GM21360 (cell line): ENCODE measurements around the gene NCR2.
A peak's percentile ranks its signal among the peaks of the same experiment; 100 is the strongest.
"Not testable (repeated sequence)": the region's sequence is repeated elsewhere in the genome, so short reads cannot be mapped to it uniquely, and the experiment has no call there.

ENCODE experiments used
- ATAC-seq: cut with Tn5 transposase; IDR thresholded peaks from one replicate; pipeline ENCODE4 v1.9.1; 2021; ENCODE audit warnings: mild to moderate bottlenecking, moderate library complexity; ENCODE audit not compliant: unreplicated experiment

The NCR2 gene, protein sequence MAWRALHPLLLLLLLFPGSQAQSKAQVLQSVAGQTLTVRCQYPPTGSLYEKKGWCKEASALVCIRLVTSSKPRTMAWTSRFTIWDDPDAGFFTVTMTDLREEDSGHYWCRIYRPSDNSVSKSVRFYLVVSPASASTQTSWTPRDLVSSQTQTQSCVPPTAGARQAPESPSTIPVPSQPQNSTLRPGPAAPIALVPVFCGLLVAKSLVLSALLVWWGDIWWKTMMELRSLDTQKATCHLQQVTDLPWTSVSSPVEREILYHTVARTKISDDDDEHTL

DNA sequence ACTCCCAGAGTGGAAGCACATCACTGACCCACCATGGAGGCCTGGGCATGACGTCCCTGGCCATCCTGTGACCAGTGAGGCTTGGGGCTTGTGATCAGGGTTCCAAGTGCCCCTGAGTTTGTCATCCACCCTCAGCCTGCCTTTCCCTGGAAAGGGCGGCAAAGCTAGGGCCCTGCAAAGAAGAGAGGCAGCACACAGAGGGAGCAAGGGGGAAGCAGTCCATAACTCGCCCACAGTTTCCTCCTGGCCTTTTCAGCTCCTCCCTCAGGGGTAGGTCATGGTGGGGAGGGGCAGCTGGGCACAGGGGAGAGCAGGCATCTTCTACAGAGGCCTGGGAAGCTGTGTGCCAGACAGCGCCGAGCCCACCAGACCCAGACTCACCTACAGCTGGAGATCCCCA lies at the start of gene NCR2:
NCR2 (plus strand) TSS at position 313 of the 400 bp plus-strand sequence. CDS start 269 bp downstream, outside the sequence.
- ATAC-seq, result no peak

DNA sequence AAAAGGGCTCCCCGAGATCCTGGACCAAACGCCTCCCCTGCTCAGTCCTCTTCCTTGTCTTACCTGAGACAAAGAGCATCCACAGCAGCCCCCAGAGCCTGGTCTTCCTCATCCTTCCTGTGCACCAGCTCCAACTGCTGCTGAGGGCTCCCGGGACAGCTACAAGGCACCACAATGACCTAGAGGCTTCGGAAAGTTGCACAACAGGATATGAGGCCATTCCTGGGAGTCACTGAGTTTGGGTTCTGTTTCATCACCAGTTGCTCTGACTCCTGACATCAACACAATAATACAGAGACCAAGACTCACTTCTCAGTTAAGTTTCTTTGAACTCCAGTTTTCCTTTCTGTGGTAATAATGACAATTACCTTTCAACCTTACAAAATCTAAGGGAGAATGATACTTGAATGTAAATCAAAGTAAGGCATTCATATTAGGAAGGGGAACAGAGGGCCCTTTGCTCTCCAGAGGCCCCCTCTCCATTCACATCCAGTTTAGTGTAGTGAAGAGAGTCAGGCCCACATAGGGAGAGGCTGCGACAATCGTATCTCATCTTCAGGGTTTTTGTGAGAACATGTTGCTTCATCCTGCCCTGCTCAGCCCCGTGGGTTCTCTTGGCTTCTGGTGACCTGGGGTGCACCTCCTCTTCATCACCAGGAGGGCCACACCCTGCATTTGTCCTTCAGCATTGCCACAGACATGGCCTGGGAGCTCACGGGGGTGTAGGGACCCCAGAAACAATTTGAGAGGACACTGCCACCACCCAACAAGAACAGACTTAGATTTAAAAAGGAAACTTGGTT lies 48.7 kb upstream of the NCR2 start, which contains the start of gene TREM1:
TREM1 (minus strand) TSS at position 139 of the 803 bp plus-strand sequence; CDS start at position 112, 27 bp downstream.
- no peak for ATAC-seq

DNA sequence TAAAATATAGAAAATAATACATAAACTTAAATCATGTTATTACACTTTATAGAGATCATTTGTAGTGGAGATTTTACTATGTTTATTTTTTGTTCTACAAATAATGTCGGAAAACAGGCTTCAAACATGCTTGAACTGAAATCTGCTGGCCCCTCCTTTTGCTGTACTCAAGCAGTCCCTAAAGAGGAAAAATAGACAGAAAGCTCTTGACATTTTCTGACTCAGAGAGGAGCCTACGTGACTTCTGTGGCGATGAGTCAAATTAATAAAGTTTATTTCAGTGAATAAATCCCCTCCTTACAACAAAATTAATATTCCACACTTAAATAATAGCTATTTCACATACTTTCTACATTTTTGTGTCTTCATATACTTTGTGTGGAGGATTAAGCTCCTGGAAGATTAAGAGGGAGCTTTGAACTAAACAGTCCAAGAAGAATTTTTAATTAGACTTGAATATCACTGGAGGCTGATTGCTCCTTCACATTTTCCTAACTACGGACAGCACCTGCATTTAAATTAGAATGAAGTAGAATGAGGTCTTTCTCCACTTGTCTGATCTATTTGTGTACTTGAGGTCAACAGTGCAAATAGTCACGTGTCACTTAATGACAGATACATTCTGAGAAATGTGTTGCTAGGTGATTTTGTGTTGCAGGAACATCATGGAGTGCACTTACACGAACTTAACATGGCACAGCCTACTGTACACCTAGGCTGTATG lies 47.2 kb upstream of the NCR2 start:
- peak; percentile 67 for ATAC-seq

DNA sequence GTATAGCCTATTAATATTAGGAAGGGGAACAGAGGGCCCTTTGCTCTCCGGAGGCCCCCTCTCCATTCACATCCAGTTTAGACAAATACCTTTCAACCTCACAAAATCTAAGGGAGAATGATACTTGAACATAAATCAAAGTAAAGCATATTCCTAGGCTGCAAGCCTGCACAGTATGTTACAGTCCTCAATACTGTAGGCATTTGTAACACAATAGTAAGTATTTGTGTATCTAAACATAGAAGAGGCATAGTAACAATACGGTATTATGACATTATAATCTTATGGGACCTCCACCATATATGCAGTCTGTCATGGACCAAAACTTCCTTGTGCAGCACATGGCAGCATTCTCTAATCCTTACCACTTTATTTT lies 46.7 kb upstream of the NCR2 start:
- no peak for ATAC-seq

DNA sequence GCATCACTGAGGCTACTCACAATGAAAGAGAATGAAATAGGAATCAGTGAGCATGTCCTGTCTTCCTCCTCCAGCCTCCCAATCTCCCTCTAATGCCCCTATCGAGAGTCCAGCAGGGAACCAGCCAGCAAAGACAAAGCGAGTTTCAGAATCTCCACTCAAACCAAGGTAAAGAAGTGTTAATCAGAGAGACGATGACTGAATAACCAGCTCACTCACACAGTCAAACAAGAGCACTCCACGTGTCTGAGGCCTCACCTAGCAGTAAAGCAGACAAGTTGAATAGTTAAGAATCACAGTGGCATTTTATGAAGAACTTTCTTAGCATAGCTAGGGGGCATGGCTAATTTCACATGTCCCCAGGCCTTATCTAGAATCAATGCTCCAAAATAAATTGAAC lies 45.6 kb upstream of the NCR2 start:
- no peak for ATAC-seq

DNA sequence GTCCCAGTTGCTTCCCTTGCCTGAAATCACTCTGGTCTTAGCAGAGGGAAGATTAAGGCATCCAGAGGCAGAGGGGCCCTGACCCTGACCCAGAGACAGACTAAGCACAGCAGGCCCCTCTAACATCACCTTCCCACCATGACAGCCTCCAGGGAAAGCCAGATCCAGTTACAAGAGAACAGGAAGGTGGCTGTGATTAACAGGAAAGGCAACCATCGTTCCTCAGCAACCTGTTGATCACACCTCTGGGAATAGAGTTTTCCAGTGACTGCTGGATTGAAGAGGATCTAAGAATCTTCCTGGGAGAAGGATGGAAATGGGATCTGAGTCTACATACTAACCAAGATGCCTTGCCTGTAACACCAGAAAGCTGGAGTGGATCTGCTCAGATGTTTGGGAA lies 43.7 kb upstream of the NCR2 start:
- ATAC-seq, result no peak

DNA sequence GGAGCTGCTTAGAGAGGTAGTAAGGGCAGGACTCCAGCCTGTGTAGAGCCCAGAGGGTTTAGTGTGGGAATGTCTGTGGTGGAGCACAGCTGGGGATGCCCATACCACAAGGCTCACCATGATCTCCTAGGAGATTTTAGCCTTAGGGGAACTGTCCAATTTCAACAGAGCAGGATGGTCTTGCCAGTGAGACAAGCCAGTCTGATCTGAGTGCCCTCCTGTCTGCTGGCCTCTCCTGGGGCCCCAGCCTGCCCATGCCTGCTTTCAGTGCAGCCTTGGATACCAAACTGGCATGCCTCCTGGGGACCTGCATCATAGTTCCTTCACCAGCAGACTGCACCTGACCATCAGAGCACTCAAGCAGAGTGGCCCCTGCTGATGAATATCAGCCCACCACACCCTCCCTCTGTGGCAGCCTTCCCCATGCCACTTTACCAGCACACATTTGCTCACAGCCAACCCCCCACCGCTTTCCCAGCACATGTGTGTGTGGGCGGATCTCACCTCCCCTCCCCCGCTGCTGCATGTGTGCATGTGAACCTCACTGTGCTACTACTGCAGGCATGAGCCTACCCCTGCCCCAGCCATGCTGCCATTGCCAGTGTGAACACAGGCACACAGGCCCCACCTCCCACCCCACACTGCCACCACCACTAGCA lies 41.1 kb upstream of the NCR2 start:
- ATAC-seq, result no peak

DNA sequence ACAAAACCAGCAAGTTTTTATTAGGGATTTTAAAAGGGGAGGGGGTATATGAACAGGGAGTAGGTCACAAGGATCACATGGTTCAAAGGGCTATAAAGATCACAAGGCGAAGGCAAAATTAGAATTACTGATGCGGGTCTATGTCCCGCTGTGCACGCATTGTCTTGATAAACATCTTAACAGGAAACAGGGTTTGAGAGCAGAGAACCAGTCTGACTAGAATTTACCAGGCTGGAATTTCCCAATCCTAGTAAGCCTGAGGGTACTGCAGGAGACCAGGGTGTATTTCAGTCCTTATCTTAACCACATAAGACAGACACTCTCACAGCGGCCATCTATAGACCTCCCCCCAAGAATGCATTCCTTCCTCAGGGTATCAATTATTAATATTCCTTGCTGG lies 38.2 kb upstream of the NCR2 start:
- not testable (repeated sequence) for ATAC-seq

DNA sequence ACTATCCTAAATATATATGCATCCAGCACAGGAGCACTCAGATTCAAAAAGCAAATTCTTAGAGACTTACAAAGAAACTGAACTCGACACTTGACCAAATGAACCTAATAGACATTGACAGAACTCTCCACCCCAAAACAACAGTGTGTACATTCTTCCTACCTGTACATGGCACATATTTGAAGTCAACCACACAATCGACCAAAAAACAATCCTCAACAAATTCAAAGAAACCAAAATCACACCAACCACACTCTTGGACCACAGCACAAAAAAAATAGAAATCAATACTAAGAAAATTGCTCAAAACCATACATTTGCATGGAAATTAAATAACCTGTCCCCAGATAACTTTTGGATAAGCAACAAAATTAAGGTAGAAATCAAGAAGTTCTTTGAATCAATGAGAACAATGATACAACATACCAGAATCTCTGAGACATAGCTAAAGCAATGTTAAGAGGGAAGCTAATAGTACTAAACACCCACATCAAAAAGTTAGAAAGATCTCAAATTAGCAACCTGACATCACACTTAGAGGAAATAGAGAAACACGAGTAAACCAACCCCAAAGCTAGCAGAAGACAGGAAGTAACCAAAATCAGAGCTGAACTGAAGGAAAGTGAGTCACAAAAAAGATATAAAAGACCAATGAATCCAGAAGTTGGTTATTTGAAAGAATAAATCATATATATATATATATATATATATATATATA lies 36.5 kb upstream of the NCR2 start:
- no peak for ATAC-seq

DNA sequence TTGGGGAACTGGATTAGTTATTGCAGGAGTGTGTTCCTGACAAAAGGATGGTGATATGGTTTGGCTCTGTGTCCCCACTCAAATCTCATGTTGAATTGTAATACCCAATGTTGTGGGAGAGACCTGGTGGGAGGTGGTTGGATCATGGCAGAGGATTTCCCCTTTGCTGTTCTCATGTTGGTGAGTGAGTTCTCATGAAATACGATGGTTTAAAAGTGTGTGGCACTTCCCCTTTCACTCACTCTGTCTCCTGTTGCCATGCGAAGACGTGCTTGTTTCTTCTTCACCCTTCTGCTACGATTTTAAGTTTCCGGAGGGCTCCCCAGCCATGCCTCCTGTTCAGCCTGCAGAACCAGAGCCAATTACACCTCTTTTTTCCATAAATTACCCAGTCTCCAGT lies 32.8 kb upstream of the NCR2 start:
- no peak for ATAC-seq

DNA sequence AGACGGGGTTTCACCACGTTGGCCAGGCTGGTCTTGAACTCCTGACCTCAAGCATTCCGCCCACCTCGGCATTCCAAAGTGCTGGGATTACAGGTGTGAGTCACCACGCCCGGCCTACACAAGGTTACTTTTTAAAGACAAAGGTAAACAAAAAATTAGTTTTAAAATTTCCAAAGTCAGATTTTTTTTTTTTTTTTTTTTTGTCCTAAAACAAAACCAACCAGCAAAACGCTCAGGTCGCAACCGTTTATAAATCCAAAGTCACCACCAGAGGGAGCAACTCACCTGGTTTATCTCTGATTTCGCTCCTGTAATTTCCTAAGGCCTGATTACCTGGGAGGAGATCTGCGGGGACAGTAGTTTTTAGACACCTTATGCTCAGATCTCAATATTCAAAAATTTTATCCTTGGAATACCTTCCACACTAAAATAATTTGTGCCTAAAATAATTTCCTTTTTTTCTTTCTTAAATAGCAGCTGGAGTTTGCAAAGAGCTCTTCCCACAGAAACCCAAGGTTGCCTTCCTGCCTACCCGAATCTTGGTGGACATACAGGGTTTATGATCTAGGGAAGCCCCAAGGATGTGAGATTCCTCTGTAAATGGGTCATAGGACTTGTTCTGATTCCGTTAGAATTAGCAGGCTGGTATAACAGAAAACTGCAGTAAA lies 29.1 kb upstream of the NCR2 start:
- no peak for ATAC-seq

DNA sequence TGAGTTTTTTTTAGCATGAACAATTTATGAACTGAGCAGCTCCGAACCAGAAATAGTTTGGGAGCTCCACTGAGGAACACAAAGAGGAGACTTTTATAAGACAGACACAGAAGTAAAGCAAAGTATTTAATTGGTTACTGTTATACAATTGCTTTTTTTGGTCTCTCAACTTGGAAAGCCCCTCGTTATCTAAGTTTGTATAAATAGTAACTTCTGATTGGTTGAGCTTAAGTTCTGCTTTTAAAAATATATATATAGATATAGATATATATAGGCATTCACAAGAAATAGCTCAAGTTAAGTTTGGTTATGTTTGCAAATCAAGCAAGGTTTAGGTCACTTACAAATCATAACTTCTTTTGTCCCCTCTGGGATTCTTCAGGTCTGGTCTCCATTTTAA lies 20.2 kb upstream of the NCR2 start:
- ATAC-seq, result no peak

DNA sequence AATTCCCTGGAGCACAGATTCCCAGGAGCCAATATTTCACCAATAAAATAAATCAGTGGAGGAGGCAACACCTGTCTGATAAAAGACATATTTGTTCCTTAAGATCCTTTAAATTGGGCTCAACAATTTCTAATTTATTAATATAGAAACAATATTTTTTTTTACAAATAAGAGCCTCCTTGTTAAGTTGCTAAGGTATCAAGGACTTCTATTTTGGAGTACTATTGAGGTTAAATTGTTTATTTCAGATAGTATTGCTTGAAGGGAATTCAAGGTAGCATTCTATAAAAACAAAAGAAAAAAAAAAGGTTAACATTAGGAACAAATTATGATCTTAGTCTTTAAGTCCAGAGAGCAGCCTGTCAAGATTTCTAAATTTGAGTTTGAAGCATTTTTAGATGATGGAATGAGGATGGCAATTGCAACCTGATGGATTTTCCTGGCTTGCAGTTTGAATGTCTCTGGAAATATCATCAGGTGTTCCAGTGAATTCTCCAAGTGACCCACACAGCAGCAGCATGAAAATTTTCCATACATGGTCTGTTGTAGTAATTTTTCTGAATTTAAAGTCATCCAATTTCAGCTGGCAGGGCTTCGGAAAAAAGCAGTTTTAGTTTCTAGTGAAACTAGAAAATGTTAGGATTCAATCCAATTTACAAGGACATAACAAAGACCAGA lies 19.3 kb upstream of the NCR2 start:
- no peak for ATAC-seq

DNA sequence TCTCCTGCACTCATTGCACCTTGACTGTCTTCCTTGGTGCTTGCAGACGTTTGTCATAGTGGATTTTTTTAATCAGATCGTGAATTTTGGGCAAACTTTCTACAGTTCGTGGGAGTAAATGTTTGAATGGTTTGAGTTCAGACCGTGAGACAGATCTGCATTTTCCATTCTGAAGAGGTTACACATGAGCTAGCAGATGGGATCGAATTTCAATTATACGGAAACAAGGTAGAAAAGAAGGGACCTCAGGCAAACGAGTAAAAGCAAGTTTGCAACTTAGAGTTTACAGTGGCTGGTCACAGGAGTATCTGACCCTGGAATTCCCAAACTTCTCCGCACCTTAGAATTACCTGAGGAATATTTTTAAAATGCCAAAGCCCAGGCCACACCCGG lies 17.2 kb upstream of the NCR2 start:
- no peak for ATAC-seq

DNA sequence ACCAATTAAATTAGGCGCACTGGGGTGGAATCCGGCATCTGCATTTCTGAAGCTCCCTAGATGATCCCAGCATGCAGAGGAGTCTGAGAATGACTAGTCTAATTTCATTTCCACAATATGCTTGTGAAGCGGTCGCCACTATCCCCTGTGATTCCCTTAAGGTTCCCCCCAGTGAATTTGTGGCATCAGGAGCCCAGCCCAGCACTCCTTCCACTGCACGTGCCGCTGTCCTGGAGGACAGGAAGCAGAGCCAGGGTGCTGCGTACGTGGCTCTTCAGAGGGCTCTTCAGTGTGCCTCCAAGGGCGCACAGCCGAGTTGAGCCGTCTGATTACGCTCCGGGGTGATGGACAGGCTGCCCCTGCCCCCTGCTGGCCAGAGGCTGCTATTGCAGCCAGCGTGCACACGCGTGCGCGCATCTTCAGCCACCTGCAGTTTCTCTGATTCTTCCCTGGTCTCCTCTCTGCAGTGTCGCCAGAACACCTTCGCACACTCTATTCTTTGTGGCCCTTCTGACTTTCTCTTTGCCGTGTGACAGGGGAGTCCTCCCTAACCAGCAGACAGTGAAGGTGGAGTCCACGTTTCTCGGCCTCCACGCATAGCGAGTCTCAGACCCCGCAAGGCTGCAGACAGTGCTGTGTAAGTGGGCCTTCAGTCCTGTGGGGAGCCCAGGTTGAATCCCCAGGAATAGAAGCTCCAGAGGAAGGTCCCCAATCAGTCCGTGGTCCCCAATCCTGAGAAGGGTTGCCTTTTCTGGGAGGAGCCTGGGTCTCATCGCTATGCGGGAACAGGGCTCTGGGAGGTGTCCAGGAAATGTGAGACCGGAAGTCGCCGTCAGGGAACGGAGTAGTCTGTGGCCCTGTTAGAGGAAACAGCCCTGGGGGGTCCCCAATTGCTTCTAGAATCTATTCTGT lies 16.5 kb upstream of the NCR2 start:
- ATAC-seq, result peak; percentile 89

DNA sequence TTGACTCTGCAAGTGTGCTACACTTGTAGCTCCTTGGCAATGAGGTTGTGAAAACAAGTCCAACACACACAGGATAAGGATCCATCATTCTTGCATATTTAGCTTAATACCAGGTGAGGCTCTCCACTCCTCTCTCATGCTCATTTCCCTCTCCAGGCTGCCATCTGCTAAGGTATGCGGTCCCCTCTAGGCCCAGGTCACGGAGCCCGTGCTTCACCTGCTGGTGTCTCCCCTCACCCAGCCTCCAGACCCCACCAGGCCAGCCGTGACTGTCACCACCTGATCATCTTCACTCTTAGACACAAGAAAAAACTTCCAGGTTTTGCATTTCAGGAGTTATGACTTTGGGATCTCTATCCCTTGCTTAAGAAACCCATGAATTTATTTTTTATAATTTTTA lies 14.2 kb upstream of the NCR2 start:
- ATAC-seq, result no peak

DNA sequence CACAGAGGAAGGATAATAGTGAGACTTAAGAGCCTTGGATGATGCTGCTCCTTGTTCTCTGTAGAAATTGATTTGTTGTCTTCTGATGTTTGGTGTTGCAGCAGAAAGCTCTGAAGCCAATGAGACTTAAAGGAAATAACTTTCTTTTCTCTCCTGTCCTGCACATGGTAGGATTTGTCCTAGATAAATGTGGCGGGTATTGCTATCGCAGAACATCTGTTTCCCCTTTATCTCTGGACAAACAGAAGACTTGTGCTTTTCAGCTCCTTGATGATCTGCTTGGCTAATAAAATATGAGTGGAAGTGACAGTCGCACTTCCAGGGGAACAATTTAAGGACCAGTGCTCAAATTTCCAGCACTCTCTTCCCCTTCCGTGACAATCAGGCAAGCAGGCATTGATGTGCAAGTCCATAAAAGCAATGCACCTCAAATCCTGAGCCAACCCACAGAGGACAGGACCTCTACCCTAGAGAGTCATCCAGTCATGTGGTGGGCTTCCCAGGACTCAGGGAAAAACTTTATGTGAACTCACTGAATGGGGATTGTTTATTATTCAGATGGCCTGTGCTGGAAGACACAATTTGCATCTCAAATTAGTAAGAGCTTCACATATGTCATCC lies 9.9 kb upstream of the NCR2 start:
- no peak for ATAC-seq

DNA sequence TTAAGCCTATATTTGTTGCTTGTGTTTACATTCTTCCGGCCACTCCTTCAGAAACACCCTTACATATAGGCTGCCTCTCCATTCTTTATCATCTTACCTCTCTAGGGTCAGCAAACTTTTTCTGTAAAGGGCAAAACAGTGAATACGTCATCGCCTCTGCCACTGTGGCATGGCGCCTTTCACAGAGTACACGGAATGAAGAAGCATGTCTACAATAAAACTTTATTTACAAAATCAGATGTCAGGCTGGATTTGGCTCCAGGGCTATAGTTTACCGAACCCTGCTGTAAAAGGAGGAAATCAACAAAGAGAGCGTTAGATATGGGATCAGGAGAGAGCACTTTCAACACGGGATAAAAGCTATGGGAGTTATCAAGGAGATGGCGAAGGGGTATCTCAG lies 9.3 kb upstream of the NCR2 start:
- no peak for ATAC-seq
